Neural cell (in vitro differentiated cells): ENCODE measurements around the gene TSPAN9. TPM values are rescaled to one million over a fixed set of nuclear protein-coding genes. Genes with fewer than 3 reads are reported as not detected.

Source experiments
- H2AFZ ChIP-seq: fragments of 200-600, 300-800 bp; sonication (generic), shearing (Covaris generic); 2 replicates; pipeline ENCODE4 v1.6.0; 2014; ENCODE audit warnings: low read depth, mild to moderate bottlenecking, antibody characterized with exemption, low read length, moderate library complexity
- H3F3A ChIP-seq: fragments of 200-600 bp; shearing (Covaris generic); 2 replicates; pipeline ENCODE4 v1.6.1; 2016; ENCODE audit warnings: mild to moderate bottlenecking, moderate library complexity, mixed read lengths, antibody characterized with exemption, low read length; ENCODE audit not compliant: insufficient read depth, poor library complexity, severe bottlenecking
- H3K27ac ChIP-seq: fragments of 200-600, 300-800 bp; sonication (generic), shearing (Covaris generic); 2 replicates; pipeline ENCODE4 v1.5.1; 2014; ENCODE audit warnings: mild to moderate bottlenecking, low read length, moderate library complexity
- H3K27me3 ChIP-seq: fragments of 300-800, 200-600 bp; sonication (generic), shearing (Covaris generic); 2 replicates; pipeline ENCODE4 v1.6.0; 2014; ENCODE audit warnings: mild to moderate bottlenecking, low read depth, low read length, moderate library complexity; ENCODE audit not compliant: insufficient read depth
- H3K36me3 ChIP-seq: fragments of 300-800, 200-600 bp; sonication (generic), shearing (Covaris generic); 2 replicates; pipeline ENCODE4 v1.5.1; 2014; ENCODE audit warnings: mild to moderate bottlenecking, antibody characterized with exemption, low read length, moderate library complexity; ENCODE audit not compliant: insufficient read depth
- H3K4me2 ChIP-seq: fragments of 300-800, 200-600 bp; sonication (generic), shearing (Covaris generic); 2 replicates; pipeline ENCODE4 v1.6.0; 2014; ENCODE audit warnings: mild to moderate bottlenecking, low read length
- H3K4me3 ChIP-seq: fragments of 300-800, 200-600 bp; sonication (generic), shearing (Covaris generic); 2 replicates; pipeline ENCODE4 v1.5.1; 2014; ENCODE audit warnings: mild to moderate bottlenecking, low read length, moderate library complexity
- H3K79me2 ChIP-seq: fragments of 200-600 bp; shearing (Covaris generic); replicated peaks from 2 replicates; pipeline ENCODE4 v1.6.0; 2014; ENCODE audit warnings: mild to moderate bottlenecking, low read length, moderate library complexity; ENCODE audit not compliant: insufficient read depth
- H3K9ac ChIP-seq: fragments of 300-800, 200-600 bp; sonication (generic), shearing (Covaris generic); 2 replicates; pipeline ENCODE4 v1.6.1; 2016; ENCODE audit warnings: mild to moderate bottlenecking, low read length, mixed read lengths
- H3K9me2 ChIP-seq: fragments of 200-600 bp; shearing (Covaris generic); 2 replicates; pipeline ENCODE4 v1.6.1; 2016; ENCODE audit warnings: mild to moderate bottlenecking, low read length, mixed read lengths; ENCODE audit not compliant: insufficient read depth
- H3K9me3 ChIP-seq: fragments of 200-600, 300-800 bp; sonication (generic), shearing (Covaris generic); 2 replicates; pipeline ENCODE4 v1.6.1; 2016; ENCODE audit warnings: mild to moderate bottlenecking, mixed run types, low read length, moderate library complexity, mixed read lengths
- H4K20me1 ChIP-seq: fragments of 200-600 bp; shearing (Covaris generic); 2 replicates; pipeline ENCODE4 v1.6.1; 2016; ENCODE audit warnings: mild to moderate bottlenecking, mixed run types; ENCODE audit not compliant: insufficient read depth
- CTCF ChIP-seq: fragments of 450-650 bp; IDR thresholded peaks from 2 replicates; pipeline ENCODE4 v1.5.1; 2014; ENCODE audit warnings: antibody characterized with exemption, mild to moderate bottlenecking, moderate library complexity; ENCODE audit not compliant: poor library complexity, severe bottlenecking
- EP300 ChIP-seq: fragments of 450-650 bp; conservative IDR thresholded peaks from 2 replicates; pipeline ENCODE4 v1.6.1; 2014; ENCODE audit warnings: antibody characterized with exemption, mild to moderate bottlenecking, moderate library complexity; ENCODE audit not compliant: poor library complexity, severe bottlenecking
- EZH2 ChIP-seq: fragments of 200-600, 300-800 bp; shearing (Covaris generic), sonication (generic); IDR thresholded peaks from 2 replicates; pipeline ENCODE4 v1.6.1; 2014; ENCODE audit warnings: antibody characterized with exemption, low read length, borderline replicate concordance, mild to moderate bottlenecking; ENCODE audit not compliant: insufficient read depth, poor library complexity, severe bottlenecking
- MXI1 ChIP-seq: fragments of 450-650 bp; conservative IDR thresholded peaks from 2 replicates; pipeline ENCODE4 v1.6.1; 2014; ENCODE audit warnings: antibody characterized with exemption, mild to moderate bottlenecking; ENCODE audit not compliant: poor library complexity, severe bottlenecking
- POLR2AphosphoS5 ChIP-seq: IDR thresholded peaks from 2 replicates; pipeline ENCODE4 v1.6.1; 2012
- RAD21 ChIP-seq: fragments of 450-650 bp; conservative IDR thresholded peaks from 2 replicates; pipeline ENCODE4 v1.6.1; 2014; ENCODE audit warnings: antibody characterized with exemption, mild to moderate bottlenecking, moderate library complexity
- REST ChIP-seq: IDR thresholded peaks from 2 replicates; pipeline ENCODE4 v1.6.1; 2012; ENCODE audit warnings: borderline replicate concordance
- SMC3 ChIP-seq: fragments of 450-650 bp; conservative IDR thresholded peaks from 2 replicates; pipeline ENCODE4 v1.6.1; 2014; ENCODE audit warnings: antibody characterized with exemption, mild to moderate bottlenecking, moderate library complexity; ENCODE audit not compliant: poor library complexity
- TAF1 ChIP-seq: IDR thresholded peaks from 2 replicates; pipeline ENCODE4 v1.6.1; 2012; ENCODE audit warnings: low read depth
- polyA plus RNA-seq: library from polyadenylated mRNA; depleted of rRNA; stranded (reverse); fragments of >200 nt; gene quantifications from 2 replicates; pipeline ENCODE4 v1.2.3, GENCODE V29; 2014

The TSPAN9 gene
- polyA plus RNA-seq, 1 donor from 2014 or later = 11.9 TPM

- no peaks in the 10 kb centered on the region for H4K20me1 ChIP-seq
- H3K36me3 ChIP-seq = no peaks in the 10 kb centered on the region
- no peaks in the 10 kb centered on the region for H3K27me3 ChIP-seq
- no peaks in the 10 kb centered on the region for H3K79me2 ChIP-seq
- H3K4me3 ChIP-seq = no peak overlapping the region
- H3K27ac ChIP-seq = no peak overlapping the region
- TF ChIP-seq EP300 (no peak), RAD21 (no peak), EZH2 (no peak), POLR2AphosphoS5 (no peak), TAF1 (no peak), REST (no peak), MXI1 (no peak), CTCF (no peak), SMC3 (no peak)
- H3K9ac ChIP-seq = no peak overlapping the region
- H3K4me2 ChIP-seq = no peak overlapping the region
- no peaks in the 10 kb centered on the region for H3K9me2 ChIP-seq
- H3K9me3 ChIP-seq = no peaks in the 10 kb centered on the region
- no peaks in the 10 kb centered on the region for H3F3A ChIP-seq
- no peak overlapping the region for H2AFZ ChIP-seq
These were observed 172.9 kb downstream of the TSPAN9 start for GRCh38 chr12:3250034-3250433.

- Histone ChIP-seq H3K9me2 (no peaks in the 10 kb centered on the region), H3K4me3 (no peak overlapping the region), H3K9ac (no peak overlapping the region), H2AFZ (no peak overlapping the region), H3K36me3 (no peaks in the 10 kb centered on the region), H3K27me3 (no peaks in the 10 kb centered on the region), H3K4me2 (no peak overlapping the region), H3K27ac (no peak overlapping the region), H3K9me3 (no peaks in the 10 kb centered on the region), H4K20me1 (no peaks in the 10 kb centered on the region), H3K79me2 (no peaks in the 10 kb centered on the region), H3F3A (no peaks in the 10 kb centered on the region)
- TF ChIP-seq CTCF = no peak
- no peak for TF ChIP-seq RAD21
- TF ChIP-seq POLR2AphosphoS5 = no peak
These were observed 173.4 kb downstream of the TSPAN9 start for GRCh38 chr12:3250576-3250975.
